Nucleus accumbens (tissue), 56 donors: Measurements from ENCODE around the gene CDK6.

Source experiments
- DNase-seq, 56 donors: peaks; one replicate each; lab custom pipeline; 2025; lab: John Stamatoyannopoulos, UW

CDK6 gene

DNA sequence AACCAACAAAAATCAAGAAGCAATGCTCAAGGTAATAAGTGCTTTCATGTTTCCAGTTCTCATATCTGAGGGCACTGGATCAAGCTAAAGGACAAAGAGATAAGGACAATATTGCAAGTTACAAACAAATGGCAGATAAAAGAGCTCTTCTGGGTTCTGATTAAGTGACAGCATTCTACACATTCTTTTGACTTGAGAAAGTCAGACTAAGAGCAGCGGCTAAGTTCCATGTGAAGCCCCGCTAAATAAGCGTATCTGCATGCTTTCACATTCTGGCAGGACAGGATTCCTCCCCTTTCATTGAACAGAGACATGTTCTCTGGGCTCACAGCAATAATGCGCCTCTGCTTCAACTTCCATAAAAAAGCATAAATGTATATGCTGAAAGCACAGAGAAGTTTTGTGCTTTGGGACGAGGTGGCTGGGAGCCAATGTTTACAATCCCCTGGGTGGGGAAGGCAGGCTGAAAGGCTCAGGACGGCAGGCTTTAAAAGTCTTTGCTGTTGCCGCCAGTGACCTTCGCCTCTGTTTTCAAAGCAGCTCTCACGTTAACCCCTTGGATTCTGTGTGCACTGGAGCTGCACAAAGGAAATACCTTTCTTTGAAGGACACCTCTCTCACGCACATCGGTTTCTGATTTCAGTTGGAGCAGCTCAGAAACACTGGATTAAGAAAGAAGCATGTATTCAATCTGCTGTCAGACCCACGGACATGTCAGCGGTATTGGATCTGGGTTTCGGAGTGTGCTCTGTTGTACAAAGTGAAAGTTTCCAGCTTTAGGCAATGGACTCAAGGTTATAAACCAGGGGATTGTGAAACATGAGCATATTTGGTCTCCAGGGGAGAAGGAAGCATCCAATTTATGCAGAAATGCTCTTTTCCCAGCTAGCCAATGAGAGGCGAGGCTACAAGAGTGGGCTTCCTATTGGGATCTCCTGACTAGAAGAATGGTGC is 140.8 kb downstream of the CDK6 start:
- DNase-seq, result peak in 19 of 56 donors; percentile 1 to 55 (median 22)

DNA sequence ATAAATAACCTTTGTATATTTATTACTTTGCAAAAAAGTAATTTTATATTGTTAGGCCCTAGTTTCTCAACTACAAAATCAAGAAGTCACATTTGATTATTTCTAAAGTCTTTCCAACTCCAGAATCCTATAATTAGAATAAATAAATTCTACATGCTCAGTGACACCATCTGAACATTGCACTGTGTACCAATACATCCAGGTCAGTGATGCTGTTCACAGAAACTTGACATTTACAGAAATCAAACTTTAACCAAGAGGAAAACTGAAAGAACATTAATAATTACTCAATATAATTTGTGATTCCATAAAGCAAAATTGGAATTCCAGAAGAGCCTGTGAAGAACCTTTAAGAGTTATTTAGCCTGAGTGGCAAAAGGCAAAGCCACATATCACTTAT is 142.2 kb downstream of the CDK6 start:
- no peak for DNase-seq

DNA sequence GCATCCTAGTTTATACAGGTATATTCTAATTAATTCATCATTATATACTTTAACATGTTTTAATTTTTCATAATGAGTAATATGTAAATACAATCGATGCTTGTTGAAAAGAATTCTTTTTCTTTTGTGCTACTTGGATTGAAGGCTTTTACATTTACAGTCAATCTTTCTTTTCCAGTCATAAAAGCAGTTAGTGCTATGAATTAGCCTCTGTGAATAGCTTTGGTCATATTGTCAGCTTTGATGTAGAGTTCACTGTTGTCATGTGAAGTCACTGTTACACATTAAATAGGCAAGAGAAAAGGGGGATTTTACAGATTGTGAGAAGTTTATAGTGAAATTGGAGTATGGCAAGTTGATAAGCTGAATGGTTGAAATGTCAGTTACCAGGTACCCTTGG is 142.9 kb downstream of the CDK6 start:
- DNase-seq, result no peak

DNA sequence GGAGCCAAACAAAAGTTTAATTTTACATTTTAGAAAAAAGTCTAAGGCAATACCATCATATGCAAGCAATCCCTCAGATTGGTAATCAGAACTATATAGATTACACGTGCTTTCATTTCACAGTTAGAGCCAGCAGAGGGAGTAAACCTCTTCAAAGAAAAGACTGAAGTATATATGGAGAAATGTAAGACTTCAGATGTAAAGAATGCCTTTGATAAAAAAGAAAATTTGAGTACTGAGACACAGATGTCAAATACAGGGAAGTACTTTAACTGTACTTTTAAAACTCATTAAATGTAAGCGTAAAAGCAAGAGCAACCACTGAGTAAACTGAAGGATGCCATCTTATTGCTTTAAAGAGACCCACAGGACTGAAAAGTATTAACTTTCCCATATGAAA is 144.8 kb downstream of the CDK6 start:
- DNase-seq, result no peak

DNA sequence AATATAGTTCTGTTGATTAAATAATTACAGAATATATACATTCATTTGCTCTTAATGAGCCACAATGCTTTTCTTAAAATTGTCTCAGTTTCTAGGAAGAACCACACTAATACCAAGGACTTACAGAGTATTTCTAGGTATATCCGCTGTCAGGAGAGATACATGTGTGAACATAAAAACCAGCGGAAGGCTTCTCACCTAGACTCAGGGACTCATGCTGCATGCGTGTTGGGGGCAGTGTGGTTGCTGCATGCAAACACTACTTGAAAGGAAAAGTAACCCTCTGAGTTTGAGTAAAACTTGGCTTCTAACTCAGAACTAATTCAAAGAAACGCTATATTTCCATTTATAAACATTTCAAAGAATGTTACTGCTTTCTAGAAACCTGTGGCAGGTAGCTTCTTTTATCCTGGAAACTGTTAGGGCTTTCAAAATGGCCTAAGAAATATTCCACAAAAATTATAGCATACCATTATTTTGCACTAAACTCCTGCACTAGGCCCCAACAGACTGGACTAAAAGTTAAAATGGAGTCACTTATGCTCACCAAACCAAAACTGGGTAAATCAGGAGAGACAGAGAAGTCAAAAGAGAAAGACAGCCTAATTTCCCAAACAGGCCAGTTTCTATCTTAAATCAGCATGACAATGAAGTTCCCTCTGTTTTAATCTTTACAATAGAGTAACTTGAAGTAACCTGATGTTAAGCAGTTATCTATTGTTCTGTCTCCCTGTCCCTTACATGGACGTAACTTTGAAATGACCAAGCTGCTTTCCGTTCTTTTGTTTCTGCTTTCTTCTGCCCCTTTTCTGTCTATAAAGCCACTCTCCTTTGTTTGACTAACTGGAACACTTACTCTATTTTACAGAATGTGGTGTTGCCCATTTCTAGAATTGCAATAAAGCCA is 151.0 kb downstream of the CDK6 start:
- DNase-seq, result no peak

DNA sequence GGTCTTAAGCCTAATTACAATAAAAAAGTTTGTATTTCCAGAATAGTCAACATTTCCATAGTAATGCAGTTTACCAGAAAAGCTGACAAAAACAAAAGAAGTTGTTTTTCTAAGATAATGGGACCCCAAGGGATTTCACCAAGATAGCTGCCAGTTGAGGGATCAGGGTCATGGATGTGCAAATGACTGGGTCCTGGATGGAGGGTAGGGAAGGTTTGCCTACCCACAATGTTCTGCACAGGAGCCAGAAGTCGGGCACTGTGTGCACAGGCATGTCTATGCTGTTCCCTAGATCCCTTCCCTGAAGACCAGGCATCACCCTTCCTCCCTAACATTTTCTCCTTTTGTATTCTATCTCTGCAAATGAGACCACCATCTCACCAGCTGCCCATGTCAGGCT is 152.1 kb downstream of the CDK6 start:
- DNase-seq, result no peak

DNA sequence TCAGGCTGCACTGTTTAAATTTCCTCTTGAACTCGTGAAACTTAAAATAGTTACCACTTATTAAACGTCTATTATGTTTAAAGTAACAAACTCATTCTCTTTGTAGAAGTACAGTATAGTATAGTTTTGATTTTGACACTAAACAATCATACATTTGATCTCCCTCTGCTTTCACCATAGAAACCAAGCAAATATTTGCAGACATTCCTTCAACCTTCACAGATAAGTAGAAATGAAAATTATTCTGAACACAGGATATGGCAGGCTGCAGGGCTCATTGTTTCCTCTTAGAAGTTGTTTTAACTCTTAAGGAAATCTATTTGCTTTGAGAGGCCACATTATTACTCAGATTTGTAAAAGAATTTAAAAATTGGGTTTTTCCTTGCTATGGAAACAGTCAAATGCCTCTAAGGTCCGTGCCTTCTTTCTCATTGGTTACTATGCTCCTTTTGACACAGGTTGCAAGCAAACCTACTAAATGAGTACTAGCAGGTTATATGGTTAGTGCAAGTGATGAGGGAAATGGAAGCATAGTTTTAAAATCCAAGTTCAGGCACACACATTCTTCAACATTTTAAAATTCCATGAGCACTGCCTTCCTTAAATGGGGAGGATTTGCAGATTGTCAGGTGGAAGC is 153.4 kb downstream of the CDK6 start:
- no peak for DNase-seq

DNA sequence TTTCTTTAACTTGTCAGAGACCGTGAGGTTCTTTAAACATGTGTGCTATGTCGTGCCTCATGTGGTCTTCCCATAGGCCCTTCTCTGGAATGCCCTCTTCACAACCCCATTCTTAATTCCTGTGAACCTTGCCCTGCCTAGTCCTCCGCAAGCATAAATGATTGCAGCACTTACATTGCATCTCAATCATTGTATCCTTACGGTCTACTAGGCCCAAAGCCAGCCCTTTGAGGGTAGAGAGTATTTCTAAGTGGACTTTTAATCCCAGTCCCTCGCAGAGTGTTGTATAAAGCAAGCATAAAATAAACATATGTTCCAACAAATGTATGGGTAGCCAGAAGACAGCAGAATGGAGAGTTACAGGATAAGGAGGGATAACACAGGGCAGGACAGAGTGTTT is 154.0 kb downstream of the CDK6 start:
- no peak for DNase-seq

DNA sequence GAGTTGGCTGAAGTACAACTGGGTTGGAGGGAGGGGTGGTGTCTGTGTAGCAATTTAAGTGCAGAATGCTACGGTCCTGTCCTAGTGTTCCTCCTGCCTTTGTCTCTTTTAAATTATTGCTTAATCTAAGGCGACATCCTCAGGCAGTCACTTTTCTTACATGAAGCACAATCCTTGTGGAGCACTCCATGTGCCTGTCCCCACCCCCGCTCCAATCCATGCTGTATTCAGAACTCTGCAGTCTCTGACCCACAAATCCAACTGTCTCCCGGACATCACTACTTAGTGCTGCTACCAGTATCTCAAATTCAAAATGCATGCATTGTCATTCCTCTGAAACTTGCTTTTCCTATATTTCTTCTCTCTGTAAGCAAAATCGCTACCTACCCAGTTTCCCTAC is 154.7 kb downstream of the CDK6 start:
- peak in 1 of 56 donors; percentile 6 for DNase-seq

DNA sequence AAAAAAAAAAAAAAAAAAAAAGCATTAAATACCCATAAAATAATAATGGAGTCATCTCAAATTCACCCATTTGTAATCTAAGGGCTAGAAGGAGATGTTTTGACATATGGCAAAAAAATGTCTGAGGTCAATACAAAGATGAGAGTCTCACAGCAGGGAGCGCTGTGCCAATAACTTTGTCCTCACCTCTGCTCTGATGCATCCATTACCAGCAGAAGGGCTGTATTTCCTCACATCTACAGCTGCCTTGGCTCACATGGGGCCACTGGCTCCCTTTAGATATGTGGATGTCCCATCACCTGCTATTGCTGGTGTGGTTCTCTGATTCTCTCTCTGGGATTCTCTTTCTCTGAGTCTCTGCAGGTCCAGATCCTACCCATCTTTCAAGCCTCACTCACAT is 155.9 kb downstream of the CDK6 start:
- no peak for DNase-seq

DNA sequence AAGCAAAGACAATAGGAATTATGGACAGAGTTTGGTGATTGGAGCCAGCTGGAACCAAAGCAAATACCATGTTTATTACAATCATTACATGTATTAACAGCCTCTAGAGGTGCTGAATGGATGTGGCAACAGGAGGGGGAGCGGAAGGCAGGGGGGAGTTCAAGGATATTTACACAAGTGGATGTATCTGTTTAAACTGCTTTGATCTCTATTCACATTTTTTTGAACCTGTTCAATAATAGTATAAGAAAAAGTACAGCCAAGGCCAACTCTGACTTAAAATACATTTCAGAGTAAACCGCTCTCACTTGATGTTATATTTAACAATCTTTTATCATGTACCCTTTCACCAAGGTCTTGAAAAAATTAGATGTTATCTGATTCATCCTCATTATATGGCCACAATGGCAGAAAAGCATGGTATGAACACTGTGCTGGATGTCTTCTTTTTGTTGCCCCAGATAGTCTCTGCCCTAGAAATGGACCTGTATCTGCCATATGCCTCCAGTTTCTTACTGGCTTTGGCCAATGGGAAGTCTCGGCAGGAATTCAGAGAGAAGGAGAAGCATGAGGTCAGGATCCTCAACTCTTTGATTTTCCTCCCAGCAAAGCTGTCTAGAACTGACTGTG is 158.0 kb downstream of the CDK6 start:
- no peak for DNase-seq

DNA sequence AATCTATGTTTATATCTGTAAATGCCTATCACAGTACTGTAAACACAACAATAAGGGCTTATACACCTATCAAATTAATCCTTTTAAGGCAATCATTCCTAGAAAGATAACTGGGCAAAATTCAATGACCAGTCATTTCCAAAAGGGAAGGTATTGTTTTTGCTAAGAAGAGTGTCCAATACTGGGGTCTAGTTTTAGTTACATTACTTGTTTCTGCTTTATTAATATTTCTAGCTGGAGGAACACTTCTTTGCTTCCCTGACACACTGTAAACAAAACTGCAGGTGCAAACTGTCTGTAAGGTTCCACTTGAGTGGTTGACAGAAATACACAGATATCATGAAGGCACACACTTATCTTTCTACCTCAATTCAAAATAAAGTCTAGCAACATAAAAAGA is 162.0 kb downstream of the CDK6 start:
- no peak for DNase-seq

DNA sequence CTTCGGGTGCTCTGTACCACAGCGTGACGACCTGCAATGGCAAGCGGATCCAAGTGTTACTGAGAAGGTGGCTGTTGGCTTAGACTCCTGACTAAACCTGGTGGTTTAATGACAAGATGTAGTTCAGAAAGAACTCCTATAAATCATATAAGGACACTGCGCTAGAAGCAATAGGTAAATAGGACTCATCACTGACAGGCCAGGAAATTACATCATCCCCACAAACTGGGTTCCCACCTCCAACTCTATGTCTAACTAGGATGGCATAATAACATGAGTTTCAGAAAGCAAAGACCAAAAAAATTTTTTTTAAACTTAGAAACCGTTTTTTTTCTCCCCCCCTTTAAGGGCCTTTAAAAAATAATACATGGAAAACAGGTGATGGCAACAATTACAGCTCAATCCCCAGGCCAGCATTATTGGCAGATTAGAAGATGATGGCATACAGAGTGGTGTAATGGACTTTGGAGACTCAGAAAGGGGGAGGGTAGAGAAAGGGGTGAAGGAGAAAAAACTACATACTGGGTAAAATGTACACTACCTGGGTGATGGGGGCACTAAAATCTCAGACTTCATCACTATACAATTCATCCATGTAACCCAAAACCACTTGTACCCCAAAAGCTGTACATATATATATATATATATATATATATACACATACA is 164.7 kb downstream of the CDK6 start:
- DNase-seq, result no peak

DNA sequence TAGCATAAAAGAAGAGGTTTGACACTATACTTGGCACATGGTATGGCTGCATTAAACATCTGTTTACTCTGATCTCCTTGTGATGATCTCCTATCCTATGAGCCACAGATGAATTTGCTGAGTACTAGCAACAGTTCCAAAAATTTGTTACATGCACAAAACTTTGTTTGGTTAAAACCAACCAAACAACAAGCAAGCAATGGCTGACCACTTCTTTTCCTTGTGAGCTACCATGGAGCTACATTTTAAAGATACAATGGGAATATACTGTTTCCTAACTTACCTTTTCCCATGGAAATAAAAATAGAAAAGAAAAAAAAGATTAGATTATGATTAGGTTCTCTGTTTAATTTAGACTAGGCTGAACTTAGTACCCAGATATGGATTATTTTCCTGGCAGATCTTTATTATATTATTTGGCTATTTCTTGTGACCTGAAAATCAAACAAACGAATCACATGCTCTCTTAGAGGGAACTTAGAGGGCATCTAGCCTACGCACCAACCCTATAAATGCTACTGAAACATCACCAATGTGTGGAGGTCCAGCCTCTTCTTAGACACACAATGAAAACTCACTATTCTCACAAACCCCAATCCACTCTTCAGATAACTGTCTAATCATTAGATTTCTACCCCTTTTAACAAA is 166.0 kb downstream of the CDK6 start:
- no peak for DNase-seq

DNA sequence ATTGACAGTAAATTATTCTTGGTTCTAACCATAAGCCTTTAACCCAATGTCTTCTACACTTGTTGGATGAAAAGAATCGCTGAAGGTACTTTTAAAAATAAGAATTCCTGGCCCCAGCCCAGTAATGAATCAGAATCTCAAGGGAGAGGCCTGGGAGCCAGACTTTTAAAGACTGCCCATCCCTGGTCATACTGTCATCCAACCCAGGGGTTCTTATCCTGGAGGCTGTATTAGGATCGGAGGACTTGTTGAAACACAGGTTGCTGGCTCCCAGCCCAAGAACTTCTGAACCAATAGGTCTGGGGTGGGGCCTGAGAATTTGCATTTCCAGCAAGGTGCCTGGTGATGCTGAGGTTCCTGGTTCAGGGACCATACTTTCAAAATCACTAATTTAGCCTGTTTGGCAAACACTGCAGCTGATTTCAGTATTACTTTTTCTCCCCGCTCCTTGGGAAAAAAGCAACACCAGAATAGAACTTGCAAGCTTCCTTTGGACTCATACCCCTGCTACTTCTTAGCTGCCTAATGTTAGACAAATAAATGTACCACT is 166.7 kb downstream of the CDK6 start:
- no peak for DNase-seq

DNA sequence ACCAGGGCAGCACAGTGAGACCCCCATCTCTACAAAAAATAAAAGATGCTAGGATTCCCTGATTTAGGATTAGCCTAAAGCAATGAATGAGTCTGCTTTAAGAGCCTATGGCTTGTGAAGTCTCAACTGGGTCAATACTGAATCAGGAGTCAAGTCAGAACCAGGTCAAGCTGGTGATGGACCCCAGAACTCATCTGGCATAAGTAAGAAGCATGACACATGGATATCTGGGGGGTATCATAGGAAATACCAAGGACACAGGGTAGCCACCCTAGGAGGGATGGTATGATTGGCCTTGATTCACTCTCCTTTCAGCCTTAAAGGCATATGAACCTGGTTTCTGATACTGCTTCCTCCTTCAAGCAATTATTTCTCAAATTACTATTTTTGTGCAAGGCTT is 167.8 kb downstream of the CDK6 start:
- no peak for DNase-seq

DNA sequence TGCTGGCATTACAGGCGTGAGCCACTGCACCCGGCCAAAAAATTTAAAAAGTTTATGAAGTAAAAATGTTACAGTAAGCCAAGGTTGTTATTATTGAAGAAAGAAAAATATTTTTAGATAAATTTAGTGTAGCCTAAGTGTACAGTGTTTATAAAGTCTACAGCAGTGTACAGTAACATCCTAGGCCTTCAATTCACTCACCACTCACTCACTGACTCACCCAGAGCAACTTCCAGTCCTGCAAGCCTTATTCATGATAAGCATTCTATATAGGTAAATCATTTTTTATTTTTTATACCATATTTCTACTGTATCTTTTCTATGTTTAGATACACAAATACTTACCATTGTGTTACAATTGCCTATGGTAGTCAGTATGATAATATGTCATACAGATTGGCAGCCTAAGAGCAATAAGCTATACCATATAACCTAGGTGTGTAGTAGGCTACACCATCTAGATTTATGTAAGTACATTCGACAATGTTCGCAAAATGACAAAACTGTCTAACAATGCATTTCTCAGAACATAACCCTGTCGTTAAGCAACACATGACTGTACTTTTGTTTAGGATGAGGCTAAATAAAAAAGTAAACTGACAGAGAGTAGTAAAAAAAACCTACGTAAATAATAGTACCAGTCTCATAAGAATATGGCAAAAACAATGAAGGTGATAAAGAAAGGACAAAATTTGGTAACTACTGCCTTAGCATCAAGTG is 168.4 kb downstream of the CDK6 start:
- no peak for DNase-seq

DNA sequence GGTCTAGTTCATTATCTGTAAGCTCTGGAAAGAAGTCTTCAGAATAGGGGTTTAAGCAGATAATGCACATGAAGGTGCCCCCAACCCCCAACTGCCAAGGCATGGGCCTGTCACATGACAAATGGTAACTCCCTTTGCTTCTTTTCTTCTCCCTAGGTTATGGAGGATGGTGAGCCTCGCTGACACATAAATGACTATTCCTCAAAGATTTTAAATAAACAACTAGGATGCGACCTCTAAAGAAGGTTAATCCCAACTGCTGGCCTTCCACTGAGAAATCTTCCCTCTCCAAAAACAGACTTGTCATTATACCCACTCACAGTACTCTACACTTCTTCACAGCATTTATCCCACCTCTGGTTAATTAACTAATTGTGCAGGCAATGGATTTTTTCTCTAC is 170.4 kb downstream of the CDK6 start:
- no peak for DNase-seq

DNA sequence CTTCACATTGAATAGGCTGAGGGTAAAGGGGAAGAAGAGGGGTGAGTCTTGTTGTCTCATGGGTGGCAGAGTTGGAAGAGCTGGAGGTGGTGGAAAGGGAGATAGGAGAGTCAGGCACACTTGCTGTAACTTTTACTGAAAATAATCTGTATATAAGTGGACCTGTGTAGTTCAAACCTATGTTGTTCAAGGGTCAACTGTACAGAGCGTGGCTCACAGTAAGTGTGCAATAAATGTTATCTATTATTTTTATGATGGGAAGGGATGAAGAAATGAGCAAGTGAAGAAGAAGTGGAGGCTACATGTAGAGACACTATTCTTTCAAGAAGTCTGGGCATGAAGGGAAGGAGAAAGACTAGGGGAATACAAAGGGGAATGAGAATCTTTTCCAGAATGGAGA is 174.7 kb downstream of the CDK6 start:
- no peak for DNase-seq
